ENCODE data around the gene CACNG6.
A peak's percentile ranks its signal among the peaks of the same experiment; 100 is the strongest.

Gene CACNG6

GRCh38 chr19:53958823-53959757 is 32.3 kb upstream of the CACNG6 start:
- Mint-ChIP-seq H3K9me3 (no peaks in the 10 kb centered on the region), H3K36me3 (ENCODE audit: insufficient read depth) (no peaks in the 10 kb centered on the region), H3K4me3 (no peak overlapping the region), H3K27me3 (peaks cover 79 to 86% of the 10 kb centered on the region in 2 donors), H3K27ac (no peak overlapping the region), H3K4me1 (ENCODE audit: low read depth in 2 of 2) (peaks cover 3 to 5% of the 10 kb centered on the region in 2 donors)
- DNase-seq (no peak), ATAC-seq (replicated peaks) (no peak)

- Mint-ChIP-seq H3K4me3 (no peak overlapping the region), H3K36me3 (ENCODE audit: insufficient read depth) (no peaks in the 10 kb centered on the region), H3K4me1 (ENCODE audit: low read depth in 2 of 2) (peaks cover 3 to 11% of the 10 kb centered on the region in 2 donors), H3K27ac (no peak overlapping the region), H3K9me3 (no peaks in the 10 kb centered on the region), H3K27me3 (peaks cover 85 to 87% of the 10 kb centered on the region in 2 donors)
- DNase-seq (no peak), ATAC-seq (replicated peaks) (no peak)
Measured at GRCh38 chr19:53960187-53960586, 31.2 kb upstream of the CACNG6 start.

- ATAC-seq (replicated peaks) (no peak), DNase-seq (no peak)
- peaks cover 3 to 11% of the 10 kb centered on the region in 2 donors for H3K4me1 Mint-ChIP-seq (ENCODE audit: low read depth in 2 of 2)
- H3K4me3 Mint-ChIP-seq: no peak overlapping the region
- H3K27ac Mint-ChIP-seq: no peak overlapping the region
- H3K36me3 Mint-ChIP-seq (ENCODE audit: insufficient read depth): no peaks in the 10 kb centered on the region
- H3K27me3 Mint-ChIP-seq: peaks cover 85 to 87% of the 10 kb centered on the region in 2 donors
- no peaks in the 10 kb centered on the region for H3K9me3 Mint-ChIP-seq
Measured at GRCh38 chr19:53960886-53961285, 30.6 kb upstream of the CACNG6 start.

GRCh38 chr19:53961523-53962356 is 29.7 kb upstream of the CACNG6 start:
- ATAC-seq (replicated peaks) (no peak), DNase-seq (no peak)
- Mint-ChIP-seq H3K4me3 (no peak overlapping the region), H3K36me3 (ENCODE audit: insufficient read depth) (no peaks in the 10 kb centered on the region), H3K4me1 (ENCODE audit: low read depth in 2 of 2) (peaks cover 3 to 11% of the 10 kb centered on the region in 2 donors), H3K27ac (no peak overlapping the region), H3K27me3 (peaks cover 86 to 92% of the 10 kb centered on the region in 2 donors), H3K9me3 (no peaks in the 10 kb centered on the region)

- Mint-ChIP-seq H3K27ac (no peak within 1 kb of the TSS), H3K4me3 (no peak within 1 kb of the TSS), H3K27me3 (peaks cover 85 to 91% of the 10 kb centered on the region in 2 donors), H3K4me1 (ENCODE audit: low read depth in 2 of 2) (peaks cover 3 to 11% of the 10 kb centered on the region in 2 donors), H3K36me3 (ENCODE audit: insufficient read depth) (no peaks in the 10 kb centered on the region), H3K9me3 (no peaks in the 10 kb centered on the region)
- ATAC-seq (replicated peaks): no peak
- no peak for DNase-seq
Measured at GRCh38 chr19:53962887-53963431, 28.5 kb upstream of the CACNG6 start, which contains the start of gene CACNG8. Gene CACNG8, plus strand, starts transcription at chr19:53962937.

GRCh38 chr19:53965091-53965490 is 26.3 kb upstream of the CACNG6 start:
- Mint-ChIP-seq H3K4me1 (ENCODE audit: low read depth in 2 of 2) (peaks cover 0 to 9% of the 10 kb centered on the region in 2 donors), H3K4me3 (no peak overlapping the region), H3K36me3 (ENCODE audit: insufficient read depth) (no peaks in the 10 kb centered on the region), H3K27ac (no peak overlapping the region), H3K27me3 (peaks cover 66 to 75% of the 10 kb centered on the region in 2 donors), H3K9me3 (no peaks in the 10 kb centered on the region)
- ATAC-seq (replicated peaks) (no peak), DNase-seq (no peak)

GRCh38 chr19:53966931-53967330 is 24.5 kb upstream of the CACNG6 start:
- H3K9me3 Mint-ChIP-seq: no peaks in the 10 kb centered on the region
- no peaks in the 10 kb centered on the region for H3K36me3 Mint-ChIP-seq (ENCODE audit: insufficient read depth)
- no peak overlapping the region for H3K4me3 Mint-ChIP-seq
- ATAC-seq (replicated peaks): no peak
- H3K27me3 Mint-ChIP-seq: peaks cover 48 to 56% of the 10 kb centered on the region in 2 donors
- H3K4me1 Mint-ChIP-seq (ENCODE audit: low read depth in 2 of 2): peaks cover 0 to 7% of the 10 kb centered on the region in 2 donors
- H3K27ac Mint-ChIP-seq: no peak overlapping the region
- no peak for DNase-seq

GRCh38 chr19:53969366-53969765 is 22.1 kb upstream of the CACNG6 start:
- Mint-ChIP-seq H3K9me3 (no peaks in the 10 kb centered on the region), H3K4me1 (ENCODE audit: low read depth in 2 of 2) (peaks cover 0 to 6% of the 10 kb centered on the region in 2 donors), H3K27me3 (peaks cover 34 to 50% of the 10 kb centered on the region in 2 donors), H3K36me3 (ENCODE audit: insufficient read depth) (no peaks in the 10 kb centered on the region), H3K4me3 (no peak overlapping the region), H3K27ac (no peak overlapping the region)
- no peak for ATAC-seq (replicated peaks)
- DNase-seq: no peak

GRCh38 chr19:53971673-53972072 is 19.8 kb upstream of the CACNG6 start:
- H3K27ac Mint-ChIP-seq: no peak overlapping the region
- no peak for ATAC-seq (replicated peaks)
- DNase-seq: no peak
- H3K27me3 Mint-ChIP-seq: peaks cover 27 to 39% of the 10 kb centered on the region in 2 donors
- no peak overlapping the region for H3K4me3 Mint-ChIP-seq
- no peaks in the 10 kb centered on the region for H3K36me3 Mint-ChIP-seq (ENCODE audit: insufficient read depth)
- H3K4me1 Mint-ChIP-seq (ENCODE audit: low read depth in 2 of 2): no peaks in the 10 kb centered on the region
- no peaks in the 10 kb centered on the region for H3K9me3 Mint-ChIP-seq

- peak overlapping the region; percentile 55 to 65 for H3K4me3 Mint-ChIP-seq
- ATAC-seq (replicated peaks) (peak; percentile 84), DNase-seq (peak; percentile 48 to 58 (median 49))
- H3K27ac Mint-ChIP-seq: no peak overlapping the region
- H3K36me3 Mint-ChIP-seq (ENCODE audit: insufficient read depth): peaks cover 3% of the 10 kb centered on the region
- peaks cover 20 to 23% of the 10 kb centered on the region in 2 donors for H3K4me1 Mint-ChIP-seq (ENCODE audit: low read depth in 2 of 2)
- H3K9me3 Mint-ChIP-seq: peaks cover 0 to 9% of the 10 kb centered on the region in 2 donors
- H3K27me3 Mint-ChIP-seq: peaks cover 57 to 71% of the 10 kb centered on the region in 2 donors
Measured at GRCh38 chr19:53977429-53977990, 13.9 kb upstream of the CACNG6 start.

- H3K9me3 Mint-ChIP-seq: peaks cover 0 to 9% of the 10 kb centered on the region in 2 donors
- H3K4me1 Mint-ChIP-seq (ENCODE audit: low read depth in 2 of 2): peaks cover 20 to 23% of the 10 kb centered on the region in 2 donors
- no peak overlapping the region for H3K27ac Mint-ChIP-seq
- peaks cover 57 to 65% of the 10 kb centered on the region in 2 donors for H3K27me3 Mint-ChIP-seq
- H3K4me3 Mint-ChIP-seq: peak overlapping the region; percentile 55 to 65
- H3K36me3 Mint-ChIP-seq (ENCODE audit: insufficient read depth): peaks cover 3% of the 10 kb centered on the region
- no peak for DNase-seq
- ATAC-seq (replicated peaks): no peak
Measured at GRCh38 chr19:53977991-53978731, 13.3 kb upstream of the CACNG6 start.

- DNase-seq: no peak
- Mint-ChIP-seq H3K4me3 (peak overlapping the region; percentile 4 to 34), H3K27me3 (peaks cover 57 to 64% of the 10 kb centered on the region in 2 donors), H3K9me3 (peaks cover 0 to 9% of the 10 kb centered on the region in 2 donors), H3K27ac (no peak overlapping the region), H3K4me1 (ENCODE audit: low read depth in 2 of 2) (peaks cover 20 to 23% of the 10 kb centered on the region in 2 donors), H3K36me3 (ENCODE audit: insufficient read depth) (peaks cover 3% of the 10 kb centered on the region)
- no peak for ATAC-seq (replicated peaks)
Measured at GRCh38 chr19:53978975-53979801, 12.2 kb upstream of the CACNG6 start.
